CD14-positive monocyte (primary cell): ENCODE measurements around the gene DOP1B. TPM values are rescaled to one million over a fixed set of nuclear protein-coding genes. Genes with fewer than 3 reads are reported as not detected.

Experiments used
- DNase-seq, 3 donors: peaks; one replicate each; pipeline ENCODE4 v3.0.0-alpha.2; 2011 to 2022
- H2AFZ ChIP-seq: 2 replicates; pipeline ENCODE4 v1.6.0; 2012; ENCODE audit warnings: mild to moderate bottlenecking, low read depth, low read length, inconsistent platforms; ENCODE audit not compliant: insufficient read depth, poor library complexity, severe bottlenecking
- H3K27ac ChIP-seq, 2 donors: 1 replicate in 1 of 2; 2 replicates in 1 of 2; pipeline ENCODE4 v1.5.1; 2012 to 2013; ENCODE audit warnings: low read length in 2 of 2, control low read depth in 1 of 2, inconsistent platforms in 1 of 2, low read depth in 1 of 2, mild to moderate bottlenecking in 1 of 2
- H3K27me3 ChIP-seq, 2 donors: one replicate each; pipeline versions ENCODE4 v1.6.0 to v1.6.1; 2011 to 2013; ENCODE audit warnings: low read length in 2 of 2; ENCODE audit not compliant: control insufficient read depth in 2 of 2, insufficient read depth in 2 of 2
- H3K36me3 ChIP-seq, 2 donors: replicated peaks in 1 of 2; 1 replicate in 1 of 2; 2 replicates in 1 of 2; pipeline versions ENCODE4 v1.5.1 to v1.6.1; 2012 to 2013; ENCODE audit warnings: low read length in 2 of 2, control low read depth in 1 of 2, inconsistent platforms in 1 of 2, mild to moderate bottlenecking in 1 of 2; ENCODE audit not compliant: insufficient read depth in 2 of 2, control insufficient read depth in 1 of 2
- H3K4me1 ChIP-seq, 2 donors: 1 replicate in 1 of 2; 2 replicates in 1 of 2; pipeline versions ENCODE4 v1.5.1 to v1.6.1; 2012 to 2013; ENCODE audit warnings: low read length in 2 of 2, control low read depth in 1 of 2, inconsistent platforms in 1 of 2, mild to moderate bottlenecking in 1 of 2, moderate library complexity in 1 of 2; ENCODE audit not compliant: insufficient read depth in 2 of 2, control insufficient read depth in 1 of 2
- H3K4me2 ChIP-seq: replicated peaks from 2 replicates; pipeline ENCODE3; 2012; ENCODE audit warnings: low read length, moderate library complexity, mild to moderate bottlenecking; ENCODE audit not compliant: poor library complexity, severe bottlenecking; ENCODE audit errors: extremely low read depth
- H3K4me3 ChIP-seq, 3 experiments: fragments of 200-600 bp in 1 of 3; sonication (generic) in 1 of 3; replicated peaks in 1 of 3; 1 replicate in 2 of 3; 2 replicates in 1 of 3; pipeline ENCODE4 v1.5.1; 2011 to 2013; ENCODE audit warnings: low read length in 3 of 3, mild to moderate bottlenecking in 3 of 3, control low read depth in 2 of 3, low read depth in 2 of 3, inconsistent platforms in 1 of 3, moderate library complexity in 1 of 3
- H3K79me2 ChIP-seq: 2 replicates; pipeline ENCODE4 v1.6.0; 2012; ENCODE audit warnings: mild to moderate bottlenecking, control low read depth, inconsistent platforms, low read length, moderate library complexity; ENCODE audit not compliant: insufficient read depth
- H3K9ac ChIP-seq: 2 replicates; pipeline ENCODE4 v1.6.0; 2017; ENCODE audit warnings: low read length, mild to moderate bottlenecking; ENCODE audit not compliant: insufficient read depth, poor library complexity, severe bottlenecking
- H3K9me3 ChIP-seq, 2 donors: replicated peaks in 1 of 2; 1 replicate in 1 of 2; 2 replicates in 1 of 2; pipeline versions ENCODE4 v1.5.1 to v1.6.1; 2012 to 2013; ENCODE audit warnings: low read length in 2 of 2, control low read depth in 1 of 2; ENCODE audit not compliant: control insufficient read depth in 1 of 2, insufficient read depth in 1 of 2
- H4K20me1 ChIP-seq: 2 replicates; pipeline ENCODE4 v1.6.0; 2012; ENCODE audit warnings: mild to moderate bottlenecking, low read length, control low read depth, moderate library complexity; ENCODE audit not compliant: insufficient read depth
- H3K27ac Mint-ChIP-seq, 7 donors: one replicate each; pipeline ENCODE4 v1.8.0; 2020; ENCODE audit warnings: mild to moderate bottlenecking in 7 of 7, mixed read lengths in 7 of 7, moderate library complexity in 6 of 7, inconsistent platforms in 2 of 7
- H3K27me3 Mint-ChIP-seq, 3 donors: one replicate each; pipeline ENCODE4 v1.8.0; 2021 to 2022; ENCODE audit warnings: low read depth in 3 of 3, mild to moderate bottlenecking in 3 of 3, mixed read lengths in 3 of 3, moderate library complexity in 3 of 3, inconsistent platforms in 1 of 3
- H3K36me3 Mint-ChIP-seq, 2 donors: one replicate each; pipeline ENCODE4 v1.8.0; 2020; ENCODE audit warnings: mixed read lengths in 2 of 2, inconsistent platforms in 1 of 2, mild to moderate bottlenecking in 1 of 2
- H3K4me1 Mint-ChIP-seq: one replicate; pipeline ENCODE4 v1.8.0; 2020; ENCODE audit warnings: mild to moderate bottlenecking, mixed read lengths
- H3K4me3 Mint-ChIP-seq, 2 donors: one replicate each; pipeline ENCODE4 v1.8.0; 2020; ENCODE audit warnings: mild to moderate bottlenecking in 2 of 2, mixed read lengths in 2 of 2, moderate library complexity in 1 of 2
- H3K9me3 Mint-ChIP-seq, 7 donors: one replicate each; pipeline ENCODE4 v1.8.0; 2020 to 2022; ENCODE audit warnings: mixed read lengths in 7 of 7, mild to moderate bottlenecking in 6 of 7, moderate library complexity in 6 of 7, inconsistent platforms in 2 of 7
- WGBS: methylation state at CpG from one replicate; pipeline ENCODE4 v1.1.5; 2013; ENCODE audit warnings: missing lambda C conversion rate; ENCODE audit not compliant: insufficient coverage; 5-methylcytosine and 5-hydroxymethylcytosine counted together
- intact Hi-C, 2 donors: fragments of 100-400 bp; cut with micrococcal nuclease; formaldehyde crosslinking; loops; one replicate each; pipeline versions ENCODE4 v1.15.0 to v1.15.1; 2023
- polyA plus RNA-seq, 3 donors: library from polyadenylated mRNA; depleted of rRNA in 1 of 3; unstranded in 2 of 3; stranded (reverse) in 1 of 3; fragments of 300-500 nt in 2 of 3; fragments of >200 nt in 1 of 3; fragmentation: Illumina TruSeq in 2 of 3; gene quantifications; 1 replicate in 2 of 3; 2 replicates in 1 of 3; pipeline ENCODE4 v1.2.3, GENCODE V29; 2012 to 2021
- TF ChIP-seq, protein P1 (sequence below): fragments of 200-600 bp; IDR thresholded peaks from one replicate; pipeline ENCODE4 v1.8.0; 2022; ENCODE audit warnings: antibody characterized with exemption, mild to moderate bottlenecking

The DOP1B gene
- polyA plus RNA-seq, 3 donors, result 6.0 to 14.4 (median 11.0) TPM

DNA sequence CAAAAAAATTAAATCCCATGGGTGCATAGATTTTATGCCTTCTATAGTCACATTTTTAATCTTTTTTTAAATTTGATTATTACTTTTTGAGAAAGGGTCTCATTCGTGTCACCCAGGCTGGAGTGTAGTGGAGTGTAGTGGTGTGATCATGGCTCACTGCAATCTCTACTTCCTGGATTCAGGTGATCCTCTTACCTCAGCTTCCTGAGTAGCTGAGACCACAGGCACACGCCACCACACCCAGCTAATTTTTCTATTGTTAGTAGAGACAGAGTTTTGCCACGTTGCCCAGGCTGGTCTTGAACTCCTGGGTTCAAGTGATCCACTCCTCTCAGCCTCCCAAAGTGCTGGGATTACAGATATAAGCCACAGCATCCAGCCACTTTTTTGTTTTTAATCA, 11.4 kb upstream of the DOP1B start:
- peaks cover 19% of the 10 kb centered on the region for H3K4me1 Mint-ChIP-seq

DNA sequence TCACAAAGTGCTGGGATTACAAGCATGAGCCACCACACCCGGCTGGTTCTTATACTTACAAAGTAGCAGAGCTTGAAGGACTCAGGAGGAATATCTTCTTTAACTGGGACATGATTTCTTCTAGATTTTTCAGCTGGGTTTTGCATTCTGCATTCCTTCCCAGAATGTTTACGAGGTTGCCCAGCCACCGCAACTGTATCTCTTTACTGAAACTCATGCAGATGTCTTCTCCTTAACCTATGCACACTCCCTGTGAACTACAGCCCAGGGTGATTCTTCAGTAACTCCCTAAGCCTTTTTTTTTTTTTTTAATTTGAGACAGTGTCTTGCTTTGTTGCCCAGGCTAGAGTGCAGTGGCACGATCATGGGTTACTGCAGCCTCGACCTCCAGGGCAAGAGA, 8.7 kb upstream of the DOP1B start:
- H3K79me2 ChIP-seq, result no peaks in the 10 kb centered on the region
- no peak overlapping the region for H3K4me3 ChIP-seq
- H3K27ac Mint-ChIP-seq, result no peak overlapping the region
- H3K9ac ChIP-seq, result no peak overlapping the region
- peaks cover 0 to 6% (median 3%) of the 10 kb centered on the region in 7 donors for H3K9me3 Mint-ChIP-seq
- no peak overlapping the region for H3K4me2 ChIP-seq
- WGBS, result 94% methylated on average over 3 of the region's 5 CpGs
- no peaks in the 10 kb centered on the region for H3K27me3 Mint-ChIP-seq
- H3K36me3 ChIP-seq, result no peaks in the 10 kb centered on the region
- H4K20me1 ChIP-seq, result no peaks in the 10 kb centered on the region
- peaks cover 5 to 8% of the 10 kb centered on the region in 2 donors for H3K36me3 Mint-ChIP-seq
- no peak for DNase-seq
- no peak overlapping the region for H3K4me3 Mint-ChIP-seq
- H3K27me3 ChIP-seq, result no peaks in the 10 kb centered on the region
- intact Hi-C loops, result no loop called here
- TF ChIP-seq, protein P1, sequence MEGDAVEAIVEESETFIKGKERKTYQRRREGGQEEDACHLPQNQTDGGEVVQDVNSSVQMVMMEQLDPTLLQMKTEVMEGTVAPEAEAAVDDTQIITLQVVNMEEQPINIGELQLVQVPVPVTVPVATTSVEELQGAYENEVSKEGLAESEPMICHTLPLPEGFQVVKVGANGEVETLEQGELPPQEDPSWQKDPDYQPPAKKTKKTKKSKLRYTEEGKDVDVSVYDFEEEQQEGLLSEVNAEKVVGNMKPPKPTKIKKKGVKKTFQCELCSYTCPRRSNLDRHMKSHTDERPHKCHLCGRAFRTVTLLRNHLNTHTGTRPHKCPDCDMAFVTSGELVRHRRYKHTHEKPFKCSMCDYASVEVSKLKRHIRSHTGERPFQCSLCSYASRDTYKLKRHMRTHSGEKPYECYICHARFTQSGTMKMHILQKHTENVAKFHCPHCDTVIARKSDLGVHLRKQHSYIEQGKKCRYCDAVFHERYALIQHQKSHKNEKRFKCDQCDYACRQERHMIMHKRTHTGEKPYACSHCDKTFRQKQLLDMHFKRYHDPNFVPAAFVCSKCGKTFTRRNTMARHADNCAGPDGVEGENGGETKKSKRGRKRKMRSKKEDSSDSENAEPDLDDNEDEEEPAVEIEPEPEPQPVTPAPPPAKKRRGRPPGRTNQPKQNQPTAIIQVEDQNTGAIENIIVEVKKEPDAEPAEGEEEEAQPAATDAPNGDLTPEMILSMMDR, result no peak
- peaks cover 26 to 28% of the 10 kb centered on the region in 2 donors for H3K4me1 ChIP-seq
- H3K9me3 ChIP-seq, result peaks cover 0 to 2% of the 10 kb centered on the region in 2 donors
- no peak overlapping the region for H3K27ac ChIP-seq
- H3K4me1 Mint-ChIP-seq, result peaks cover 27% of the 10 kb centered on the region
- no peak overlapping the region for H2AFZ ChIP-seq

More for the DNA sequence above, 11.4 kb upstream of the DOP1B start:
- Histone ChIP-seq H3K27ac (no peak overlapping the region), H3K79me2 (no peaks in the 10 kb centered on the region), H3K4me3 (no peak overlapping the region), H3K4me2 (no peak overlapping the region), H3K9ac (no peak overlapping the region), H2AFZ (no peak overlapping the region), H3K36me3 (no peaks in the 10 kb centered on the region), H3K9me3 (no peaks in the 10 kb centered on the region), H3K4me1 (peaks cover 15% of the 10 kb centered on the region in 2 donors), H3K27me3 (no peaks in the 10 kb centered on the region), H4K20me1 (no peaks in the 10 kb centered on the region)
- 58% methylated on average over 2 of the region's 3 CpGs for WGBS
- peak overlapping the region in 1 of 7 donors; percentile 46 for H3K27ac Mint-ChIP-seq
- H3K36me3 Mint-ChIP-seq, result peaks cover 3 to 8% of the 10 kb centered on the region in 2 donors
- H3K27me3 Mint-ChIP-seq, result no peaks in the 10 kb centered on the region
- TF ChIP-seq, protein P1, result no peak
- no peak for DNase-seq
- no peak overlapping the region for H3K4me3 Mint-ChIP-seq
- intact Hi-C loops, result no loop called here
- no peaks in the 10 kb centered on the region for H3K9me3 Mint-ChIP-seq
